ENCODE measurements around the gene RPL36. TPM values are rescaled to one million over a fixed set of nuclear protein-coding genes. Genes with fewer than 3 reads are reported as not detected.
A peak's percentile ranks its signal among the peaks of the same experiment; 100 is the strongest.

Gene RPL36
- total and polyA plus RNA-seq, 9 of the 15 experiments (the other 6 are each of a cell fraction or from before 2014, with no cell fraction given), result 350 to 3,412 (median 1,507) TPM

GRCh38 chr19:5718579-5719273, 28.6 kb downstream of the RPL36 start (continued):
- TF ChIP-seq ZMIZ1 (IDR thresholded peaks at IDR 0.05; ENCODE audit: low read depth in 2 of 2, low read length in 2 of 2) (0 out of 4 replicates have a peak, but pooled peaks of 1 of the 2 experiments have one; percentile 38), FOXJ3 (CRISPR knock-in tag; IDR thresholded peaks at IDR 0.05) (no peak), THRAP3 (IDR thresholded peaks at IDR 0.05; ENCODE audit: borderline replicate concordance) (0 out of 2 replicates have a peak, but pooled peaks have one; percentile 64), SMARCA5 (IDR thresholded peaks at IDR 0.05) (no peak), DNMT1 (IDR thresholded peaks at IDR 0.05) (no peak), HCFC1 (IDR thresholded peaks at IDR 0.05; ENCODE audit: low read depth, low read length) (no peak), DDX20 (tag; IDR thresholded peaks at IDR 0.05; ENCODE audit: low read depth) (no peak), KAT7 (CRISPR knock-in tag; IDR thresholded peaks at IDR 0.05; ENCODE audit: borderline replicate concordance) (no peak), SIX5 (IDR thresholded peaks at IDR 0.05; ENCODE audit: borderline replicate concordance in 1 of 2, insufficient read depth in 1 of 2, low read depth in 1 of 2, low read length in 2 of 2) (no peak), RNF219 (CRISPR knock-in tag; IDR thresholded peaks at IDR 0.05) (no peak), HOMEZ (CRISPR knock-in tag; IDR thresholded peaks at IDR 0.05) (no peak), ZNF277 (CRISPR knock-in tag; IDR thresholded peaks at IDR 0.05; ENCODE audit: borderline replicate concordance) (no peak), ZSCAN29 (IDR thresholded peaks at IDR 0.05) (no peak), THAP7 (CRISPR knock-in tag; IDR thresholded peaks at IDR 0.05) (no peak), NR2F6 (CRISPR knock-in tag; IDR thresholded peaks at IDR 0.05) (no peak), HNRNPH1 (optimal IDR thresholded peaks at IDR 0.05; ENCODE audit: low read depth, low read length) (no peak), FIP1L1 (IDR thresholded peaks at IDR 0.05; ENCODE audit: low read depth, low read length, poor library complexity, severe bottlenecking) (no peak)

Measured in K562 (cell line).